NCI-H524 (cell line): Measurements from ENCODE around the gene KCTD19.

ENCODE experiments used
- DNase-seq, 2 experiments: peaks; one replicate each; lab custom pipeline; 2025; lab: John Stamatoyannopoulos, UW

KCTD19 gene

GRCh38 chr16:67242138-67242730 is 84.3 kb downstream of the KCTD19 start:
- no peak for DNase-seq

- DNase-seq: no peak
Observed at GRCh38 chr16:67241008-67241900, 85.3 kb downstream of the KCTD19 start.

- DNase-seq: no peak
Observed at GRCh38 chr16:67240506-67240905, 86.0 kb downstream of the KCTD19 start.
